ENCODE data around the gene MRLN.
"Not testable (repeated sequence)": the region's sequence is repeated elsewhere in the genome, so short reads cannot be mapped to it uniquely, and the experiment has no call there.

DNA sequence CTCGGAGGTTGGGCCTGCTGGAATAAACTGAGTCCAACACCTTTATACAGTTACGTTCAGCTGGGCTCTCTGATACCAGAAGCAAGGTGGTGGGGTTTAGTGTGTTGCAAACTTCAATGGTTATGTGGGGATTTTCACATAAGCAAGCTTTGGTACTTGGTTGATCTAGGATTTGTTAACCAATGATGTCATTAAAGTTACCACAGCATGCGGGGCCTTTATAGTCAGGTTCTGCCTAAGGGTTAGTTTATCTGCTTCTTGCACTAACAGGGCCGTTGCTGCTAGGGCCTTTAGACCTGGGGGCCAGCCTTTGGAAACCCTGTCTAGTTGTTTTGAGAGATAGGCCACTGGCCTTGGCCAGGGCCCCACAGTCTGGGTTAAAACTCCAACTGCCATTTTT is 24.1 kb downstream of the MRLN start:
- not testable (repeated sequence) for TF ChIP-seq POLR2AphosphoS5, POLR2A (IDR thresholded peaks at IDR 0.05)

All from breast epithelium (tissue), 3 donors.